Thoracic aorta (tissue), 2 donors: ENCODE measurements around the gene GTF2E1. TPM values are rescaled to one million over a fixed set of nuclear protein-coding genes. Genes with fewer than 3 reads are reported as not detected.

Experiments
- ATAC-seq: fragments of 150-250 bp; one replicate; pipeline ENCODE4 v1.8.0; 2017; ENCODE audit warnings: low read depth; ENCODE audit not compliant: insufficient number of reproducible peaks, low FRiP score
- DNase-seq: peaks from one replicate; pipeline ENCODE4 v3.0.0-alpha.2; 2020; ENCODE audit warnings: low spot score
- H3K27ac ChIP-seq, 2 donors: fragments of 200-600 bp; sonication (generic); 1 replicate in 1 of 2; 2 replicates in 1 of 2; pipeline ENCODE4 v1.5.1; 2016; ENCODE audit warnings: mild to moderate bottlenecking in 2 of 2, moderate library complexity in 2 of 2
- H3K27me3 ChIP-seq: fragments of 200-600 bp; sonication (generic); replicated peaks from 2 replicates; pipeline ENCODE4 v1.6.0; 2016; ENCODE audit warnings: mild to moderate bottlenecking; ENCODE audit not compliant: insufficient read depth
- H3K36me3 ChIP-seq: fragments of 200-600 bp; sonication (generic); one replicate; pipeline ENCODE4 v1.5.1; 2016
- H3K4me1 ChIP-seq, 2 donors: fragments of 200-600 bp; sonication (generic); 1 replicate in 1 of 2; 2 replicates in 1 of 2; pipeline versions ENCODE4 v1.5.1 to v1.6.0; 2016; ENCODE audit warnings: low read depth in 2 of 2, mild to moderate bottlenecking in 1 of 2; ENCODE audit not compliant: control insufficient read depth in 1 of 2
- H3K4me3 ChIP-seq: fragments of 200-600 bp; sonication (generic); 2 replicates; pipeline ENCODE4 v1.5.1; 2016; ENCODE audit warnings: mild to moderate bottlenecking
- H3K9me3 ChIP-seq: fragments of 200-600 bp; sonication (generic); 2 replicates; pipeline ENCODE4 v1.5.1; 2016
- total RNA-seq, 2 donors: library from RNA; depleted of rRNA; stranded (reverse); fragments of >200 nt; gene quantifications; one replicate each; pipeline versions ENCODE4 v1.1.0 to v1.2.3, GENCODE V29; 2016
- TF ChIP-seq, protein P1 (sequence below): fragments of 200-600 bp; sonication (generic); IDR thresholded peaks from one replicate; pipeline ENCODE4 v1.5.1; 2019; ENCODE audit warnings: antibody characterized with exemption

Gene GTF2E1
- total RNA-seq, 2 donors from 2014 or later: 6.6 to 6.8 TPM

DNA sequence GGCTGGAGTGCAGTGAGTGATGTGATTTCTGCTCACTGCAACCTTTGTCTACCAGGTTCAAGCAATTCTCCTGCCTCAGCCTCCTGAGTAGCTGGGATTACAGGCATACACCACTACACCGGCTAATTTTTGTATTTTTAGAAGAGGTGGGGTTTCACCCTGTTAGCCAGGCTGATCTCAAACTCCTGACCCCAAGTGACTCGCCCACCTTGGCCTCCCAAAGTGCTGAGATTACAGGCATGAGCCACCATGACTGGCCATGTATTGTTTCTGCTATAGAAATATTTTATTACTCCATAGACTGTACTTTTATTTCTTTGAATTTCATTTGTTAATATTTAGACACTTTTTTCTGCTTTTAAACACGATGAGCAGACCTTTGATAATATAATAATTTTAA is 60.4 kb downstream of the GTF2E1 start:
- no peaks in the 10 kb centered on the region for H3K27me3 ChIP-seq
- TF ChIP-seq, protein P1, sequence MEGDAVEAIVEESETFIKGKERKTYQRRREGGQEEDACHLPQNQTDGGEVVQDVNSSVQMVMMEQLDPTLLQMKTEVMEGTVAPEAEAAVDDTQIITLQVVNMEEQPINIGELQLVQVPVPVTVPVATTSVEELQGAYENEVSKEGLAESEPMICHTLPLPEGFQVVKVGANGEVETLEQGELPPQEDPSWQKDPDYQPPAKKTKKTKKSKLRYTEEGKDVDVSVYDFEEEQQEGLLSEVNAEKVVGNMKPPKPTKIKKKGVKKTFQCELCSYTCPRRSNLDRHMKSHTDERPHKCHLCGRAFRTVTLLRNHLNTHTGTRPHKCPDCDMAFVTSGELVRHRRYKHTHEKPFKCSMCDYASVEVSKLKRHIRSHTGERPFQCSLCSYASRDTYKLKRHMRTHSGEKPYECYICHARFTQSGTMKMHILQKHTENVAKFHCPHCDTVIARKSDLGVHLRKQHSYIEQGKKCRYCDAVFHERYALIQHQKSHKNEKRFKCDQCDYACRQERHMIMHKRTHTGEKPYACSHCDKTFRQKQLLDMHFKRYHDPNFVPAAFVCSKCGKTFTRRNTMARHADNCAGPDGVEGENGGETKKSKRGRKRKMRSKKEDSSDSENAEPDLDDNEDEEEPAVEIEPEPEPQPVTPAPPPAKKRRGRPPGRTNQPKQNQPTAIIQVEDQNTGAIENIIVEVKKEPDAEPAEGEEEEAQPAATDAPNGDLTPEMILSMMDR: no peak

DNA sequence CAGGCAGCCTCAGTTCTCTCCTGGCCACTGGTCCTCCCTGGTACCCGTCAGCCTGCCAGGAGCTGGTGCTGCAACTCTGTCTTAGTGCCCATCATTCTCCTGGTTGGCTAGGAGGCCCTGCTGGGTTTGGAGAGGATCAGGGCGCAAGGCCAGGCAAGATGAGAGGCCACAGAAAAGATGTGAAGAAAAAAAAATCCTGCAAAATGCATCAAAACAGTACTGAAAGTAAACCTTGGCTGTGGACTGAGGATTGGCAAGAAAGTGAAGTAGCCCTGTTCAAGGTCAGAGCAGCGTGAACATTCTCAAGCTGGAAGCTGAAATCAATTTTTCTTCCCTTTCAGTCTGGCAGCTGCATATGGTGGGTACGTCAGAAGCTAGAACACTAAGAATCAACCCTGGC is 74.2 kb downstream of the GTF2E1 start:
- Histone ChIP-seq H3K27ac (no peak overlapping the region), H3K4me1 (no peaks in the 10 kb centered on the region), H3K4me3 (no peak overlapping the region), H3K27me3 (no peaks in the 10 kb centered on the region), H3K36me3 (no peaks in the 10 kb centered on the region), H3K9me3 (no peaks in the 10 kb centered on the region)
- TF ChIP-seq, protein P1: no peak
- ATAC-seq (no peak), DNase-seq (no peak)

More for the DNA sequence above, 60.4 kb downstream of the GTF2E1 start:
- Histone ChIP-seq H3K36me3 (no peaks in the 10 kb centered on the region), H3K4me3 (no peak overlapping the region), H3K27ac (no peak overlapping the region), H3K9me3 (no peaks in the 10 kb centered on the region), H3K4me1 (no peaks in the 10 kb centered on the region)
- no peak for ATAC-seq
- no peak for DNase-seq

- H3K9me3 ChIP-seq: no peaks in the 10 kb centered on the region
- H3K4me3 ChIP-seq: no peak overlapping the region
- no peaks in the 10 kb centered on the region for H3K27me3 ChIP-seq
- DNase-seq (no peak), ATAC-seq (no peak)
- no peak overlapping the region for H3K27ac ChIP-seq
- TF ChIP-seq, protein P1: no peak
- H3K36me3 ChIP-seq: no peaks in the 10 kb centered on the region
- H3K4me1 ChIP-seq: no peaks in the 10 kb centered on the region
Observed at GRCh38 chr3:120820748-120821147, 78.2 kb downstream of the GTF2E1 start.

DNA sequence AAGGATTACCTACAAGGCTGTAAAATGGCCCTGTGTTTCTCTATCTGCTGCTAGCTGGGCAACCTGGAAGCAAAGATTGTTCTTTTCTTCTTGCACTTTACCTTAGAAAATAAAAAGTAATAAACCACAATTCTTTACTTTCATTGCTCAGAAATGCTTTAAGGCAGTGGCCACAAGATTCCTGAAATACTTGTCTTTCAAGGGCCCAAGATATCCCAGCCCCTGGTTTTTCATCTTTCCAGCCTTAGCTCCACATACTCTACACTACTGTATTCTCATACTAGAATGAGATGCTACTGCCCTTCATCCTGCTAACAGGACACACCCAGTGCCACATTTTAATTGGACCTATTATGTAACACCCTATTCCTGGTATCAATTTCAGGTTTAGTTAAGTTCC is 78.9 kb downstream of the GTF2E1 start:
- no peaks in the 10 kb centered on the region for H3K9me3 ChIP-seq
- DNase-seq: no peak
- TF ChIP-seq, protein P1: no peak
- no peak overlapping the region for H3K27ac ChIP-seq
- no peak overlapping the region for H3K4me3 ChIP-seq
- no peaks in the 10 kb centered on the region for H3K4me1 ChIP-seq
- no peaks in the 10 kb centered on the region for H3K27me3 ChIP-seq
- no peaks in the 10 kb centered on the region for H3K36me3 ChIP-seq
- ATAC-seq: no peak

DNA sequence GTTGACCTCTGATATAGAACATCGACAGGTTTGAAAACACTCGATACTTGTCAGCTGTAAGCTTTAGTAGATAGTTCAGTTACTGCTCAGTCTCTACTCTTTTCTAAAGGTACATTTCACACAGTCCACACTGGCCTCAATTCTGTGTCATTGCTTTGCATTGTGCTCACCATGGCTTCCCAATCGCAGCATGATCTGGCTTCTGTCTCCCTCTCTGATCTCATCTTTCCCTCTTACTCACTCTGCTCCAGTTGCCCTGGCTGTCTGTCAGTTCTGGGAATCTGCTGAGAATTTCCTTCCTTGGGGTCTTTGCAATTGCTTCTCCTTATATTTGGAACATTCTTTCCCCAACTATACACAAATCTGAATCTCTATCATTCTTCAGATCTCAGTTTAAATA is 80.6 kb downstream of the GTF2E1 start:
- Histone ChIP-seq H3K4me1 (no peaks in the 10 kb centered on the region), H3K9me3 (no peaks in the 10 kb centered on the region), H3K27me3 (no peaks in the 10 kb centered on the region), H3K27ac (no peak overlapping the region), H3K4me3 (no peak overlapping the region), H3K36me3 (no peaks in the 10 kb centered on the region)
- DNase-seq: no peak
- no peak for ATAC-seq
- TF ChIP-seq, protein P1: no peak
